22Rv1 (cell line): ENCODE data around the gene GOT1.

Experiments
- CTCF ChIP-seq: fragments of 450-650 bp; IDR thresholded peaks from 2 replicates; pipeline ENCODE4 v1.5.1; 2017; ENCODE audit warnings: mild to moderate bottlenecking
- ZFX ChIP-seq: fragments of 450-650 bp; IDR thresholded peaks from 2 replicates; pipeline ENCODE4 v1.6.1; 2017; ENCODE audit warnings: antibody characterized with exemption, borderline replicate concordance

GRCh38 chr10:99387071-99387470, 43.4 kb downstream of the GOT1 start:
- TF ChIP-seq CTCF (no peak), ZFX (no peak)
